Upper lobe of left lung (tissue), 6 donors: ENCODE results near the gene CERS6. TPM values are rescaled to one million over a fixed set of nuclear protein-coding genes. Genes with fewer than 3 reads are reported as not detected.

ENCODE experiments used
- ATAC-seq, 2 donors: fragments of 200-7000 bp; cut with Tn5 transposase; one replicate each; pipeline ENCODE4 v1.9.1; 2022; ENCODE audit warnings: mild to moderate bottlenecking in 2 of 2, moderate library complexity in 2 of 2; ENCODE audit not compliant: low FRiP score in 2 of 2
- DNase-seq, 2 donors: peaks; one replicate each; pipeline ENCODE4 v3.0.0-alpha.2; 2019 to 2020
- H3K27ac ChIP-seq, 4 donors: fragments of 200-600 bp; sonication (generic); one replicate each; pipeline ENCODE4 v1.5.1; 2016 to 2019
- H3K27me3 ChIP-seq, 4 donors: fragments of 200-600 bp; sonication (generic); one replicate each; pipeline ENCODE4 v1.5.1; 2017 to 2019
- H3K36me3 ChIP-seq, 4 donors: fragments of 200-600 bp; sonication (generic); one replicate each; pipeline ENCODE4 v1.5.1; 2016 to 2019
- H3K4me1 ChIP-seq, 4 donors: fragments of 200-600 bp; sonication (generic); one replicate each; pipeline ENCODE4 v1.5.1; 2018 to 2019
- H3K4me3 ChIP-seq, 4 donors: fragments of 200-600 bp; sonication (generic); one replicate each; pipeline ENCODE4 v1.5.1; 2017 to 2019; ENCODE audit warnings: mild to moderate bottlenecking in 2 of 4, moderate library complexity in 1 of 4
- H3K9me3 ChIP-seq, 4 donors: fragments of 200-600 bp; sonication (generic); one replicate each; pipeline ENCODE4 v1.5.1; 2018 to 2019
- CTCF ChIP-seq, 6 experiments: fragments of 450-650 bp in 4 of 6; fragments of 200-600 bp in 2 of 6; sonication (generic) in 2 of 6; IDR thresholded peaks; one replicate each; pipeline ENCODE4 v1.5.1; 2016 to 2019; ENCODE audit warnings: antibody characterized with exemption in 6 of 6
- EP300 ChIP-seq, 4 donors: sonication (generic); formaldehyde crosslinking; IDR thresholded peaks; one replicate each; pipeline ENCODE4 v1.5.1; 2017; ENCODE audit warnings: antibody characterized with exemption in 4 of 4, control low read depth in 2 of 4
- POLR2A ChIP-seq, 4 donors: fragments of 450-650 bp; IDR thresholded peaks; one replicate each; pipeline ENCODE4 v1.5.1; 2016 to 2017; ENCODE audit warnings: antibody characterized with exemption in 4 of 4, mild to moderate bottlenecking in 2 of 4
- POLR2AphosphoS5 ChIP-seq, 2 donors: sonication (generic); formaldehyde crosslinking; IDR thresholded peaks; one replicate each; pipeline ENCODE4 v1.5.1; 2017; ENCODE audit warnings: antibody characterized with exemption in 2 of 2
- WGBS, 2 donors: methylation state at CpG; one replicate each; pipeline ENCODE4 v1.1.5; 2017 to 2018; 5-methylcytosine and 5-hydroxymethylcytosine counted together
- total RNA-seq, 6 donors: library from RNA; depleted of rRNA in 4 of 6; stranded (reverse); fragments of >200 nt in 4 of 6; gene quantifications; one replicate each; pipeline versions ENCODE4 v1.1.0 to v1.2.1, GENCODE V29; 2016 to 2021
- donor health status: DM: no; HTN: no; CAD: no; lungs with moderate emphysema.
- donor health status: DM: no; HTN: yes; CAD: no; lungs with severe emphysema.

CERS6 gene
- total RNA-seq, 6 donors from 2014 or later, result 7.3 to 24.7 (median 16.6) TPM

GRCh38 chr2:168599738-168600137 is 143.7 kb downstream of the CERS6 start:
- no peaks in the 10 kb centered on the region for H3K36me3 ChIP-seq
- 100% methylated on average over 1 of the region's 1 CpG for WGBS, 2 donors
- no peak for TF ChIP-seq EP300 (IDR thresholded peaks at IDR 0.05)
- no peak for TF ChIP-seq CTCF (IDR thresholded peaks at IDR 0.05)
- TF ChIP-seq POLR2A (IDR thresholded peaks at IDR 0.05), result no peak
- TF ChIP-seq POLR2AphosphoS5 (IDR thresholded peaks at IDR 0.05), result no peak
- no peak overlapping the region for H3K27ac ChIP-seq
- DNase-seq (no peak), ATAC-seq (no peak)
- H3K4me3 ChIP-seq, result no peak overlapping the region
- no peaks in the 10 kb centered on the region for H3K27me3 ChIP-seq
- H3K4me1 ChIP-seq, result no peaks in the 10 kb centered on the region
- peaks cover 0 to 2% (median 0%) of the 10 kb centered on the region in 4 donors for H3K9me3 ChIP-seq

- Histone ChIP-seq H3K9me3 (peaks cover 0 to 14% (median 7%) of the 10 kb centered on the region in 4 donors), H3K27me3 (no peaks in the 10 kb centered on the region), H3K4me1 (no peaks in the 10 kb centered on the region), H3K36me3 (no peaks in the 10 kb centered on the region), H3K4me3 (no peak overlapping the region), H3K27ac (no peak overlapping the region)
- TF ChIP-seq EP300 (IDR thresholded peaks at IDR 0.05) (no peak), POLR2A (IDR thresholded peaks at IDR 0.05) (no peak), POLR2AphosphoS5 (IDR thresholded peaks at IDR 0.05) (no peak), CTCF (IDR thresholded peaks at IDR 0.05) (no peak)
- DNase-seq (no peak), ATAC-seq (no peak)
- WGBS, 2 donors, result 96 to 98% methylated on average over 2 of the region's 2 CpGs
These were observed 144.9 kb downstream of the CERS6 start for GRCh38 chr2:168600949-168601348.

- 77 to 83% methylated on average over 3 of the region's 3 CpGs for WGBS, 2 donors
- ATAC-seq, result no peak
- no peak for DNase-seq
- Histone ChIP-seq H3K27me3 (no peaks in the 10 kb centered on the region), H3K4me1 (no peaks in the 10 kb centered on the region), H3K4me3 (no peak overlapping the region), H3K27ac (no peak overlapping the region), H3K9me3 (peaks cover 0 to 14% (median 7%) of the 10 kb centered on the region in 4 donors), H3K36me3 (no peaks in the 10 kb centered on the region)
- TF ChIP-seq EP300 (IDR thresholded peaks at IDR 0.05), result no peak
- TF ChIP-seq CTCF (IDR thresholded peaks at IDR 0.05), result no peak
- TF ChIP-seq POLR2AphosphoS5 (IDR thresholded peaks at IDR 0.05), result no peak
These were observed 145.7 kb downstream of the CERS6 start for GRCh38 chr2:168601741-168602140.

- H3K27me3 ChIP-seq, result no peaks in the 10 kb centered on the region
- TF ChIP-seq EP300 (IDR thresholded peaks at IDR 0.05) (no peak), POLR2AphosphoS5 (IDR thresholded peaks at IDR 0.05) (no peak), POLR2A (IDR thresholded peaks at IDR 0.05) (no peak), CTCF (IDR thresholded peaks at IDR 0.05) (no peak)
- DNase-seq (no peak), ATAC-seq (no peak)
- H3K36me3 ChIP-seq, result no peaks in the 10 kb centered on the region
- H3K4me3 ChIP-seq, result no peak overlapping the region
- peaks cover 0 to 14% (median 7%) of the 10 kb centered on the region in 4 donors for H3K9me3 ChIP-seq
- H3K4me1 ChIP-seq, result no peaks in the 10 kb centered on the region
- no peak overlapping the region for H3K27ac ChIP-seq
- WGBS, 2 donors, result 92 to 93% methylated on average over 2 of the region's 2 CpGs
These were observed 146.3 kb downstream of the CERS6 start for GRCh38 chr2:168602379-168602778.

GRCh38 chr2:168602846-168603401 is 146.9 kb downstream of the CERS6 start:
- Histone ChIP-seq H3K27me3 (no peaks in the 10 kb centered on the region), H3K4me3 (no peak overlapping the region), H3K27ac (no peak overlapping the region), H3K4me1 (no peaks in the 10 kb centered on the region), H3K36me3 (no peaks in the 10 kb centered on the region), H3K9me3 (peaks cover 0 to 14% (median 7%) of the 10 kb centered on the region in 4 donors)
- no peak for DNase-seq
- no peak for TF ChIP-seq POLR2A (IDR thresholded peaks at IDR 0.05)
- TF ChIP-seq EP300 (IDR thresholded peaks at IDR 0.05), result no peak
- no peak for TF ChIP-seq CTCF (IDR thresholded peaks at IDR 0.05)
- TF ChIP-seq POLR2AphosphoS5 (IDR thresholded peaks at IDR 0.05), result no peak
- no peak for ATAC-seq
